ENCODE results near the gene CDK19.

DNA sequence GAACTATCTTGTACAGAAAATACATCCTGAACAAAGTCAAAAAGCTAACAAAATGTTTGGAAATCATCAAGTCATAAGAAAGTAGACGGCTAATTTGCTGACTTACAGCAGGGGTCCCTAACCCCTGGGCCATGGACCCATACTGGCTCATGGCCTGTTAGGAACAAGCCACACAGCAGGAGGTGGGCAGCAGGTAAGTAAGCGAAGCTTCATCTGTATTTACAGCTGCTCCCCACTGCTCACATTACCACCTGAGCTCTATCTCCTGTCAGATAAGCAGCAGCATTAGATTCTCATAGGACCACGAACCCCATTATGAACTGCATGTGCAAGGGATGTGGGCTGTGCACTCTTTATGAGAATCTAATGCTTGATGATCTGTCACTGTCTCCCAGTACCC lies 115.5 kb downstream of the CDK19 start:
- TF ChIP-seq NR2C1 (IDR thresholded peaks at IDR 0.05): no peak
- no peak for TF ChIP-seq NR2C1 (tag; IDR thresholded peaks at IDR 0.05)
- TF ChIP-seq, protein P1, sequence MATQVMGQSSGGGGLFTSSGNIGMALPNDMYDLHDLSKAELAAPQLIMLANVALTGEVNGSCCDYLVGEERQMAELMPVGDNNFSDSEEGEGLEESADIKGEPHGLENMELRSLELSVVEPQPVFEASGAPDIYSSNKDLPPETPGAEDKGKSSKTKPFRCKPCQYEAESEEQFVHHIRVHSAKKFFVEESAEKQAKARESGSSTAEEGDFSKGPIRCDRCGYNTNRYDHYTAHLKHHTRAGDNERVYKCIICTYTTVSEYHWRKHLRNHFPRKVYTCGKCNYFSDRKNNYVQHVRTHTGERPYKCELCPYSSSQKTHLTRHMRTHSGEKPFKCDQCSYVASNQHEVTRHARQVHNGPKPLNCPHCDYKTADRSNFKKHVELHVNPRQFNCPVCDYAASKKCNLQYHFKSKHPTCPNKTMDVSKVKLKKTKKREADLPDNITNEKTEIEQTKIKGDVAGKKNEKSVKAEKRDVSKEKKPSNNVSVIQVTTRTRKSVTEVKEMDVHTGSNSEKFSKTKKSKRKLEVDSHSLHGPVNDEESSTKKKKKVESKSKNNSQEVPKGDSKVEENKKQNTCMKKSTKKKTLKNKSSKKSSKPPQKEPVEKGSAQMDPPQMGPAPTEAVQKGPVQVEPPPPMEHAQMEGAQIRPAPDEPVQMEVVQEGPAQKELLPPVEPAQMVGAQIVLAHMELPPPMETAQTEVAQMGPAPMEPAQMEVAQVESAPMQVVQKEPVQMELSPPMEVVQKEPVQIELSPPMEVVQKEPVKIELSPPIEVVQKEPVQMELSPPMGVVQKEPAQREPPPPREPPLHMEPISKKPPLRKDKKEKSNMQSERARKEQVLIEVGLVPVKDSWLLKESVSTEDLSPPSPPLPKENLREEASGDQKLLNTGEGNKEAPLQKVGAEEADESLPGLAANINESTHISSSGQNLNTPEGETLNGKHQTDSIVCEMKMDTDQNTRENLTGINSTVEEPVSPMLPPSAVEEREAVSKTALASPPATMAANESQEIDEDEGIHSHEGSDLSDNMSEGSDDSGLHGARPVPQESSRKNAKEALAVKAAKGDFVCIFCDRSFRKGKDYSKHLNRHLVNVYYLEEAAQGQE (IDR thresholded peaks at IDR 0.05; ENCODE audit: borderline replicate concordance): no peak
- TF ChIP-seq, protein P1 (CRISPR knock-in tag; IDR thresholded peaks at IDR 0.05; ENCODE audit: low read depth): no peak
- TF ChIP-seq, protein P2, sequence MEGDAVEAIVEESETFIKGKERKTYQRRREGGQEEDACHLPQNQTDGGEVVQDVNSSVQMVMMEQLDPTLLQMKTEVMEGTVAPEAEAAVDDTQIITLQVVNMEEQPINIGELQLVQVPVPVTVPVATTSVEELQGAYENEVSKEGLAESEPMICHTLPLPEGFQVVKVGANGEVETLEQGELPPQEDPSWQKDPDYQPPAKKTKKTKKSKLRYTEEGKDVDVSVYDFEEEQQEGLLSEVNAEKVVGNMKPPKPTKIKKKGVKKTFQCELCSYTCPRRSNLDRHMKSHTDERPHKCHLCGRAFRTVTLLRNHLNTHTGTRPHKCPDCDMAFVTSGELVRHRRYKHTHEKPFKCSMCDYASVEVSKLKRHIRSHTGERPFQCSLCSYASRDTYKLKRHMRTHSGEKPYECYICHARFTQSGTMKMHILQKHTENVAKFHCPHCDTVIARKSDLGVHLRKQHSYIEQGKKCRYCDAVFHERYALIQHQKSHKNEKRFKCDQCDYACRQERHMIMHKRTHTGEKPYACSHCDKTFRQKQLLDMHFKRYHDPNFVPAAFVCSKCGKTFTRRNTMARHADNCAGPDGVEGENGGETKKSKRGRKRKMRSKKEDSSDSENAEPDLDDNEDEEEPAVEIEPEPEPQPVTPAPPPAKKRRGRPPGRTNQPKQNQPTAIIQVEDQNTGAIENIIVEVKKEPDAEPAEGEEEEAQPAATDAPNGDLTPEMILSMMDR (IDR thresholded peaks at IDR 0.05 in 2 of 3, conservative IDR thresholded peaks at IDR 0.05 in 1 of 3; ENCODE audit: insufficient read depth in 2 of 3, low read depth in 1 of 3, low read length in 3 of 3): no peak
- no peak for TF ChIP-seq POLR2A (conservative IDR thresholded peaks at IDR 0.05)
- TF ChIP-seq BRCA1 (IDR thresholded peaks at IDR 0.05): no peak
- TF ChIP-seq BRCA1 (CRISPR knock-in tag; IDR thresholded peaks at IDR 0.05): no peak
- no peak for TF ChIP-seq ETV6 (IDR thresholded peaks at IDR 0.05; ENCODE audit: borderline replicate concordance in 1 of 2, low read depth in 2 of 2, low read length in 1 of 2)
- TF ChIP-seq ETV6 (CRISPR knock-in tag; IDR thresholded peaks at IDR 0.05; ENCODE audit: borderline replicate concordance): no peak

Measured in K562 (cell line).